Mesendoderm (in vitro differentiated cells): Measurements from ENCODE around the gene SRSF4.

Experiments
- DNase-seq: peaks from one replicate; pipeline ENCODE4 v3.0.0; 2013
- H2AK5ac ChIP-seq: 2 replicates; pipeline ENCODE4 v1.6.1; 2013; ENCODE audit warnings: low read length, inconsistent platforms
- H2BK120ac ChIP-seq: 2 replicates; pipeline ENCODE4 v1.6.1; 2013; ENCODE audit warnings: low read depth, mild to moderate bottlenecking, low read length, moderate library complexity, mixed read lengths
- H2BK15ac ChIP-seq: replicated peaks from 2 replicates; pipeline ENCODE4 v1.6.1; 2013; ENCODE audit warnings: low read depth, mild to moderate bottlenecking, moderate library complexity
- H2BK5ac ChIP-seq: 2 replicates; pipeline ENCODE4 v1.6.1; 2013; ENCODE audit warnings: low read length, inconsistent platforms
- H3K18ac ChIP-seq: 2 replicates; pipeline ENCODE4 v1.6.1; 2013; ENCODE audit warnings: mild to moderate bottlenecking, low read length, mixed read lengths
- H3K23ac ChIP-seq: one replicate; pipeline ENCODE4 v1.6.1; 2013; ENCODE audit warnings: low read length
- H3K27ac ChIP-seq: 2 replicates; pipeline ENCODE4 v1.5.1; 2013; ENCODE audit warnings: low read depth, mild to moderate bottlenecking, inconsistent platforms, low read length, moderate library complexity
- H3K27me3 ChIP-seq: 2 replicates; pipeline ENCODE4 v1.6.1; 2013; ENCODE audit warnings: low read length, control low read depth, mild to moderate bottlenecking, inconsistent platforms; ENCODE audit not compliant: insufficient read depth, poor library complexity
- H3K36me3 ChIP-seq: 2 replicates; pipeline ENCODE4 v1.6.1; 2013; ENCODE audit warnings: low read length, inconsistent platforms; ENCODE audit not compliant: control insufficient read depth, insufficient read depth
- H3K4ac ChIP-seq: one replicate; pipeline ENCODE4 v1.6.1; 2013; ENCODE audit warnings: low read depth, mild to moderate bottlenecking, low read length, moderate library complexity
- H3K4me1 ChIP-seq: 2 replicates; pipeline ENCODE4 v1.6.1; 2013; ENCODE audit warnings: low read depth, low read length, inconsistent platforms; ENCODE audit not compliant: control insufficient read depth
- H3K4me2 ChIP-seq: 2 replicates; pipeline ENCODE4 v1.6.1; 2013; ENCODE audit warnings: low read length
- H3K4me3 ChIP-seq: 2 replicates; pipeline ENCODE4 v1.5.1; 2013; ENCODE audit warnings: mild to moderate bottlenecking, low read length
- H3K56ac ChIP-seq: one replicate; pipeline ENCODE4 v1.6.1; 2013; ENCODE audit warnings: low read length
- H3K79me1 ChIP-seq: 2 replicates; pipeline ENCODE4 v1.6.1; 2013; ENCODE audit warnings: low read length, inconsistent platforms
- H3K79me2 ChIP-seq: 2 replicates; pipeline ENCODE4 v1.6.1; 2013; ENCODE audit warnings: mild to moderate bottlenecking, low read length; ENCODE audit not compliant: control insufficient read depth, insufficient read depth
- H3K9ac ChIP-seq: 2 replicates; pipeline ENCODE4 v1.6.1; 2013; ENCODE audit warnings: low read length, inconsistent platforms
- H4K5ac ChIP-seq: one replicate; pipeline ENCODE4 v1.6.1; 2013; ENCODE audit warnings: low read length
- H4K8ac ChIP-seq: one replicate; pipeline ENCODE4 v1.6.1; 2013; ENCODE audit warnings: low read depth, mild to moderate bottlenecking, control low read depth, low read length, moderate library complexity
- WGBS: extraction: QIAGEN DNeasy Blood & Tissue Kit; methylation state at CpG from one replicate; pipeline ENCODE4 v1.1.7; 2013; ENCODE audit warnings: low lambda C conversion rate, missing lambda C conversion rate; ENCODE audit not compliant: insufficient coverage; ENCODE audit errors: extremely low coverage; 5-methylcytosine and 5-hydroxymethylcytosine counted together

Gene SRSF4

GRCh38 chr1:29179641-29180184, 2.0 kb downstream of the SRSF4 start:
- peak overlapping the region; percentile 14 for H3K4me2 ChIP-seq
- no peak overlapping the region for H3K4me3 ChIP-seq
- no peak overlapping the region for H3K18ac ChIP-seq
- no peak overlapping the region for H2BK5ac ChIP-seq
- no peaks in the 10 kb centered on the region for H3K27me3 ChIP-seq
- H3K9ac ChIP-seq, result peak overlapping the region; percentile 52
- H3K79me1 ChIP-seq, result no peaks in the 10 kb centered on the region
- no peak overlapping the region for H4K5ac ChIP-seq
- no peak overlapping the region for H3K27ac ChIP-seq
- no peak for DNase-seq
- H3K56ac ChIP-seq, result peak overlapping the region; percentile 34
- no peak overlapping the region for H3K4ac ChIP-seq
- H3K36me3 ChIP-seq, result no peaks in the 10 kb centered on the region
- H3K23ac ChIP-seq, result no peak overlapping the region
- H2BK15ac ChIP-seq, result no peak overlapping the region
- WGBS, result no CpG with 5 or more reads among the region's 4 CpGs
- H3K4me1 ChIP-seq, result no peaks in the 10 kb centered on the region
- H2AK5ac ChIP-seq, result no peak overlapping the region
- peaks cover 58% of the 10 kb centered on the region for H3K79me2 ChIP-seq
- peak overlapping the region; percentile 13 for H4K8ac ChIP-seq
- no peak overlapping the region for H2BK120ac ChIP-seq

DNA sequence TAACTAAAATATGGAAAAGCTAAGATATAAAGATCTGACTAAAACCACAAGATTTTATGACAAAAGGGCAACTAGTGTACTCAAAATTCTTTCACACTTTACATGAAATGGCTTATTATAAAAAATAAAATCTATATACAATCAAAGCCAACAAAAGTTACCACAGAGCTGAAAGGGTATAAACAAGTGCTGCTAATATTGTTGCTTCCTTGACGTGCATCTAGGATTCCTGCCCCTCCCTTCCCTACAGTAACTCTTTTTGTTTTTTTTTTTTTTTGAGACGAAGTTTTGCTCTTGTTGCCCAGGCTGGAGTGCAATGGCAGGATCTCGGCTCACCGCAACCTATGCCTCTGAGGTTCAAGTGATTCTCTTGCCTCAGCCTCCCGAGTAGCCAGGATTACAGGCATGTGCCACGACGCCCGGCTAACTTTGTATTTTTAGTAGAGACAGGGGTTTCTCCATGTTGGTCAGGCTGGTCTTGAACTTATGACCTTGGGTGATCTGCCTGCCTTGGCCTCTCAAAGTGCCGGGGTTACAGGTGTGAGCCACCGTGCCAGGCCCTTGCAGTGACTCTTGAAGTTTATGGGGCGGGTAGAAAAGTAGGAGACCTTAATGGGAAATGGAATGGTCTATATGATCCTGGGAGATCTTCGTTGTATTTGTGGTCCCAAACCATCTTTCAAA, 4.5 kb downstream of the SRSF4 start:
- Histone ChIP-seq H3K27ac (no peak overlapping the region), H3K23ac (no peak overlapping the region), H3K79me2 (peaks cover 69% of the 10 kb centered on the region), H4K8ac (no peak overlapping the region), H2BK5ac (no peak overlapping the region), H2BK120ac (no peak overlapping the region), H2BK15ac (no peak overlapping the region), H3K9ac (no peak overlapping the region), H3K4ac (no peak overlapping the region), H3K36me3 (no peaks in the 10 kb centered on the region), H2AK5ac (no peak overlapping the region), H3K56ac (no peak overlapping the region), H3K4me3 (no peak overlapping the region), H3K4me2 (no peak overlapping the region), H3K79me1 (peaks cover 3% of the 10 kb centered on the region), H3K27me3 (no peaks in the 10 kb centered on the region), H4K5ac (no peak overlapping the region), H3K4me1 (no peaks in the 10 kb centered on the region), H3K18ac (no peak overlapping the region)
- DNase-seq, result no peak
- WGBS, result no CpG with 5 or more reads among the region's 12 CpGs

DNA sequence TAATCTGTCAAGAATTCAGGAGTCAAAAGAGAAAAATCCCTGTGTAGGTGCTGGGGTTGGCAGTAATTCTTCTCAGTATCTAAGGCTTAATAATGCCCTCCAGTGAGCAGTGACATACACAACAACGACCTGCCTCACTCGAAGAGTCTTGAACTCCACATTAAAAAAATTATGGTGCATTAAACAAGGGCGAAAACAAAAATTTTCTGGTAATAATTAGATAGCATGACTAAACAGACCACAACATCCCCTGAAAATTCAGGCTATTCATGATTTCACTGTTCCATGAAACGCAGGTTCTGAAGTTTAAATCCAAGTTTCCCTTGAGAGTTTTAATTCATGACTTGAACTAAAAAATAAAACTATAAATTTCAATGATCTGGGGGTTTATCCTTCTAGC, 5.1 kb downstream of the SRSF4 start:
- no peak overlapping the region for H2BK15ac ChIP-seq
- peaks cover 3% of the 10 kb centered on the region for H3K79me1 ChIP-seq
- H3K36me3 ChIP-seq, result no peaks in the 10 kb centered on the region
- H3K27me3 ChIP-seq, result no peaks in the 10 kb centered on the region
- no peak overlapping the region for H3K18ac ChIP-seq
- no peak overlapping the region for H3K56ac ChIP-seq
- H2AK5ac ChIP-seq, result no peak overlapping the region
- WGBS, result no CpG with 5 or more reads among the region's 4 CpGs
- no peak overlapping the region for H3K27ac ChIP-seq
- no peak overlapping the region for H3K4ac ChIP-seq
- no peak overlapping the region for H4K8ac ChIP-seq
- no peaks in the 10 kb centered on the region for H3K4me1 ChIP-seq
- no peak overlapping the region for H3K9ac ChIP-seq
- H4K5ac ChIP-seq, result no peak overlapping the region
- no peak for DNase-seq
- no peak overlapping the region for H3K4me3 ChIP-seq
- H2BK5ac ChIP-seq, result no peak overlapping the region
- no peak overlapping the region for H2BK120ac ChIP-seq
- H3K23ac ChIP-seq, result no peak overlapping the region
- no peak overlapping the region for H3K4me2 ChIP-seq
- H3K79me2 ChIP-seq, result peaks cover 72% of the 10 kb centered on the region

- WGBS, result no CpG with 5 or more reads among the region's 8 CpGs
- no peak overlapping the region for H3K56ac ChIP-seq
- H3K27me3 ChIP-seq, result no peaks in the 10 kb centered on the region
- H3K4me2 ChIP-seq, result no peak overlapping the region
- peaks cover 13% of the 10 kb centered on the region for H3K79me1 ChIP-seq
- no peak overlapping the region for H2BK5ac ChIP-seq
- H4K8ac ChIP-seq, result no peak overlapping the region
- no peak for DNase-seq
- H2BK15ac ChIP-seq, result no peak overlapping the region
- no peak overlapping the region for H3K18ac ChIP-seq
- no peak overlapping the region for H2BK120ac ChIP-seq
- H3K27ac ChIP-seq, result no peak overlapping the region
- H4K5ac ChIP-seq, result no peak overlapping the region
- no peak overlapping the region for H2AK5ac ChIP-seq
- no peak overlapping the region for H3K9ac ChIP-seq
- no peak overlapping the region for H3K4me3 ChIP-seq
- no peaks in the 10 kb centered on the region for H3K36me3 ChIP-seq
- H3K23ac ChIP-seq, result peak overlapping the region; percentile 80
- H3K4me1 ChIP-seq, result no peaks in the 10 kb centered on the region
- no peak overlapping the region for H3K4ac ChIP-seq
- peaks cover 63% of the 10 kb centered on the region for H3K79me2 ChIP-seq
These were observed 9.2 kb downstream of the SRSF4 start for GRCh38 chr1:29172415-29172939.

GRCh38 chr1:29171521-29171920, 10.2 kb downstream of the SRSF4 start:
- no peak overlapping the region for H2BK5ac ChIP-seq
- no peak overlapping the region for H2AK5ac ChIP-seq
- H3K27ac ChIP-seq, result no peak overlapping the region
- no peak overlapping the region for H3K18ac ChIP-seq
- no peak overlapping the region for H3K9ac ChIP-seq
- peaks cover 13% of the 10 kb centered on the region for H3K79me1 ChIP-seq
- no peak overlapping the region for H4K5ac ChIP-seq
- H3K23ac ChIP-seq, result no peak overlapping the region
- no peaks in the 10 kb centered on the region for H3K27me3 ChIP-seq
- no peak overlapping the region for H3K56ac ChIP-seq
- WGBS, result no CpG with 5 or more reads among the region's 5 CpGs
- no peak overlapping the region for H3K4ac ChIP-seq
- H3K4me3 ChIP-seq, result no peak overlapping the region
- H4K8ac ChIP-seq, result no peak overlapping the region
- no peak overlapping the region for H3K4me2 ChIP-seq
- H2BK15ac ChIP-seq, result no peak overlapping the region
- no peaks in the 10 kb centered on the region for H3K36me3 ChIP-seq
- no peak for DNase-seq
- no peak overlapping the region for H2BK120ac ChIP-seq
- H3K4me1 ChIP-seq, result no peaks in the 10 kb centered on the region
- H3K79me2 ChIP-seq, result peaks cover 59% of the 10 kb centered on the region
